CD4-positive, alpha-beta T cell treated with Interleukin-21 for 1 hour (primary cell): Measurements from ENCODE around the gene DRGX.
A peak's percentile ranks its signal among the peaks of the same experiment; 100 is the strongest.

Experiments
- DNase-seq: peaks from one replicate; pipeline ENCODE4 v3.0.0-alpha.2; 2020

DRGX gene

GRCh38 chr10:49381111-49381900 lies 14.6 kb downstream of the DRGX start:
- DNase-seq: no peak

GRCh38 chr10:49379596-49380410 lies 16.1 kb downstream of the DRGX start:
- DNase-seq: no peak

- no peak for DNase-seq
Observed at GRCh38 chr10:49377256-49377655, 18.6 kb downstream of the DRGX start.

GRCh38 chr10:49375611-49376010 lies 20.3 kb downstream of the DRGX start:
- DNase-seq: no peak

- DNase-seq: no peak
Observed at GRCh38 chr10:49374740-49375139, 21.1 kb downstream of the DRGX start.

GRCh38 chr10:49373361-49373760 lies 22.5 kb downstream of the DRGX start:
- DNase-seq: no peak

GRCh38 chr10:49371967-49372366 lies 23.9 kb downstream of the DRGX start:
- DNase-seq: no peak

- DNase-seq: no peak
Observed at GRCh38 chr10:49370326-49371100, 25.4 kb downstream of the DRGX start.

- no peak for DNase-seq
Observed at GRCh38 chr10:49369216-49370162, 26.4 kb downstream of the DRGX start.

- no peak for DNase-seq
Observed at GRCh38 chr10:49368256-49368655, 27.6 kb downstream of the DRGX start.

- no peak for DNase-seq
Observed at GRCh38 chr10:49367600-49367999, 28.3 kb downstream of the DRGX start.

GRCh38 chr10:49366460-49366859 lies 29.4 kb downstream of the DRGX start:
- DNase-seq: no peak

GRCh38 chr10:49365675-49366415 lies 30.0 kb downstream of the DRGX start:
- DNase-seq: no peak

GRCh38 chr10:49365275-49365674 lies 30.6 kb downstream of the DRGX start:
- no peak for DNase-seq

- no peak for DNase-seq
Observed at GRCh38 chr10:49364747-49365146, 31.1 kb downstream of the DRGX start.

GRCh38 chr10:49364051-49364450 lies 31.8 kb downstream of the DRGX start:
- DNase-seq: no peak

- no peak for DNase-seq
Observed at GRCh38 chr10:49363309-49364031, 32.4 kb downstream of the DRGX start.

- peak; percentile 14 for DNase-seq
Observed at GRCh38 chr10:49362596-49363260, 33.2 kb downstream of the DRGX start.

- DNase-seq: no peak
Observed at GRCh38 chr10:49361735-49362568, 33.9 kb downstream of the DRGX start.
